GM20000 (cell line): ENCODE measurements around the gene NUP62.

Experiments used
- DNase-seq: peaks from one replicate; pipeline ENCODE4 v3.0.0; 2012; ENCODE audit warnings: low spot score
- TF ChIP-seq, protein P1 (sequence below): IDR thresholded peaks from 2 replicates; pipeline ENCODE4 v1.5.1; 2012; ENCODE audit warnings: mild to moderate bottlenecking, control low read depth; ENCODE audit errors: extremely low read depth, missing control alignments

The NUP62 gene

DNA sequence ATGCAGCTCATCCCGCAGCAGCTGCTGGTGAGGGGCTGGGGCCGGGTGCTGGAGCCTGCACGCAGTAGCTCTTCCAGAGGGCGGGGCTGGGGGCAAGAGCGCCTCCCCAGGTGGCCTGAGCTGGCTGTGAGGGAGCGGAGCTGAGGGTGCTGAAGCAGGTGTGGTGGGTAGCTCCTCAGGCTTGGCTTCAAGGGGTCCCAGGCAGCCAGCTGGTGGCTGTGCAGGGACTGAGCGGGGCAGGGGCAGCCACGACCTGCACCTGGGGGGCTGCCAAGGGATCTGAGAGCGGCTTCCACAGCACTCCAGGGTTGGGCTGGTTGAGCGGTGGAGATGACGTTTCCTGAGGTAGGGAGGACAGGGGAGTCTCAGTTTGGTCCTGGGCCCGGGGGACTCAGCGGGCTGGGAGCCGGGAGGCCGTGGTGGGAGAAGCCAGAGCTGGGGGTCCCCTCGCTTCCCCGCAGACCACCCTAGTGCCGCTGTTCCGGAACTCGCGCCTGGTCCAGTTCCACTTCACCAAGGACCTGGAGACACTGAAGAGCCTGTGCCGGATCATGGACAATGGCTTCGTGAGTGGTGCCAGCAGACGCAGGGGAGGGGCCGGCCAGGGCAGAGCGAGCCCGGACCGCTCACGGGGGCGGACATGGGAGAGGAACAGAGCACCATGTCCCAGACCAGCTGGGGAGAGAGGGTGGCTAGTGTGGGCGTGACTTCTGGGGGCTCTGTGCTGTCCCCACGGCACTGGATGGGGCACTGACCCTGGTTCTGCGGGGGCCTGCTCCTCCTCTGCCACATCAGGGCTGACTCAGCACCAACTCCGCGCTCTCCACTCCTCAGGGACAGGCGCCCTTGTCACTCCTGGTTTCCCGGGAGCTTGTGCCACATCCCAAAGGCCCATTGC, 71.0 kb downstream of the NUP62 start:
- DNase-seq = no peak

DNA sequence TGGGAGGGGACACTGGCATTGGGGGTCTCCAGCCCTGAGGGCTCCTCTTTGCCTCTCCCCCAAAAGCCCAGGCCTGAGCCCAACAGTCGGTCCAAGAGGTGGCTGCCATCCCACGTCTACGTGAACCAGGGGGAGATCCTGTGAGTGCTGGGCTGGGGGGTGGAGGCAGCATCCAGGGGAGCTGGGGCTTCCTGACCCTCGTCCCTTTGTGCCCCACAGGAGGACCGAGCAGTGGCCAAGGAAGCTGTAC, 71.5 kb downstream of the NUP62 start:
- no peak for DNase-seq
- TF ChIP-seq, protein P1, sequence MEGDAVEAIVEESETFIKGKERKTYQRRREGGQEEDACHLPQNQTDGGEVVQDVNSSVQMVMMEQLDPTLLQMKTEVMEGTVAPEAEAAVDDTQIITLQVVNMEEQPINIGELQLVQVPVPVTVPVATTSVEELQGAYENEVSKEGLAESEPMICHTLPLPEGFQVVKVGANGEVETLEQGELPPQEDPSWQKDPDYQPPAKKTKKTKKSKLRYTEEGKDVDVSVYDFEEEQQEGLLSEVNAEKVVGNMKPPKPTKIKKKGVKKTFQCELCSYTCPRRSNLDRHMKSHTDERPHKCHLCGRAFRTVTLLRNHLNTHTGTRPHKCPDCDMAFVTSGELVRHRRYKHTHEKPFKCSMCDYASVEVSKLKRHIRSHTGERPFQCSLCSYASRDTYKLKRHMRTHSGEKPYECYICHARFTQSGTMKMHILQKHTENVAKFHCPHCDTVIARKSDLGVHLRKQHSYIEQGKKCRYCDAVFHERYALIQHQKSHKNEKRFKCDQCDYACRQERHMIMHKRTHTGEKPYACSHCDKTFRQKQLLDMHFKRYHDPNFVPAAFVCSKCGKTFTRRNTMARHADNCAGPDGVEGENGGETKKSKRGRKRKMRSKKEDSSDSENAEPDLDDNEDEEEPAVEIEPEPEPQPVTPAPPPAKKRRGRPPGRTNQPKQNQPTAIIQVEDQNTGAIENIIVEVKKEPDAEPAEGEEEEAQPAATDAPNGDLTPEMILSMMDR = no peak

More for the DNA sequence above, 71.0 kb downstream of the NUP62 start:
- TF ChIP-seq, protein P1 = no peak

DNA sequence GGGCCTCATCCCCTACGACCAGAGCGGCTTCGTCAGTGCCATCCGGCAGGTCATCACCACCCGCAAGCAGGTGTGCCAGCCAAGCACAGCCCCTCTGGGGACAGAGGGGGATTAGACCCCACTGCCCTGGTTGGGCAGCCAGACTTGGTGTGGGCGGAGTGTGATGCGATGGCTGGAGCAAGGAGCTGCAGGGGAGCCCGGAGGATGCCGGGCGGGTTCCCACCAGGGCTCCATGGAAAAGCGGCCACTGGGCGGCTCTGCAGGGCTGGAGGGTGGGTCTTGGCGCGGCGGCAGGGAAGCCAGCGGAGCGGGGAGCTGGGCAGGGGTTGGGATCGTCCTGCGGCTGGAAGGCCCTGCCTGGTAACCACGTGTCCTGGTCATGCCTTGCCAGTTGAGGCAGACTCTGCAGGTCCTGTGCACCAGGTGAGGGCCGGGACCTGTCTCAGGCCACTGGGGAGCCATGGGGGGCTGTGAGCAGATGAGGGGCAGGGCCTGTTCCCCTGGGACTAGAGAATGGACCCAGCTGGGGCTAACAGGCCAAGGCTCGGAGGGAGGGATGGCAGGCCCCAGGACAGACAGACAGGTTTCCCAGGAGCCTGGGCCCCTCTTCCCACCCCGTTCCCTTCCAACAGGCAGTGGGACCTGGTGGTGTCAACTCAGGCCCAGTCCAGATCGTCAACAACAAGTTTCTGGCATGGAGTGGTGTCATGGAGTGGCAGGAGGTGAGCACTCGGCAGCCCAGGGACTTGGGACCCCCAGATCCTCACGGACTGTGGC, 72.1 kb downstream of the NUP62 start:
- TF ChIP-seq, protein P1 = no peak
- no peak for DNase-seq
